GM12864 (cell line): ENCODE measurements around the gene BIRC6.

Experiments
- DNase-seq: peaks from one replicate; pipeline ENCODE4 v3.0.0-alpha.2; 2011; ENCODE audit warnings: low read depth
- H3K4me3 ChIP-seq: 2 replicates; pipeline ENCODE4 v1.5.1; 2011; ENCODE audit warnings: mild to moderate bottlenecking, low read depth, low read length, control low read depth
- CTCF ChIP-seq: IDR thresholded peaks from 2 replicates; pipeline ENCODE4 v1.5.1; 2011; ENCODE audit warnings: low read depth, mild to moderate bottlenecking, moderate library complexity, low read length, control low read depth, inconsistent platforms; ENCODE audit errors: missing control alignments

The BIRC6 gene

DNA sequence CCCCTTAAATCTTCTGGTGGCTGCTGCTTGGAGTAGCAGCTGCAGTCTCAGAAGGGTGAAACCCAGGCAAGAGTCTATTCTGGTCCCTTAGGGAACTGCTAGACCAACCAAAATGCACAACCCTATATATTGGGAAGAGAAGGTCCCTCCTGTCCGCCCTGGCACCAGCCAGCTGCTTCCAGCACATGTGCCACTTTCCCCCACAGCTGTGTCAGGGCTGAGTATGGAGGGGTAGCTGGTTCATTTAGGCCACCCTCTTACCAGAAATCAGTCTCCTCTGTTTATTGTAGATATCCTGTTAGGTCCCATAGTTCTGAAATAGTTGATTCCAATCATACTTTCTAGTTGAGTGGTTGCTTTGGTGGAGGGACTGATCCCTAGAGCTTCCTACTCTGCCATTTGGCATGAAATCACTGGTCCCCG is 68.9 kb downstream of the BIRC6 start:
- TF ChIP-seq CTCF, result no peak
- DNase-seq, result no peak
- no peak overlapping the region for H3K4me3 ChIP-seq

DNA sequence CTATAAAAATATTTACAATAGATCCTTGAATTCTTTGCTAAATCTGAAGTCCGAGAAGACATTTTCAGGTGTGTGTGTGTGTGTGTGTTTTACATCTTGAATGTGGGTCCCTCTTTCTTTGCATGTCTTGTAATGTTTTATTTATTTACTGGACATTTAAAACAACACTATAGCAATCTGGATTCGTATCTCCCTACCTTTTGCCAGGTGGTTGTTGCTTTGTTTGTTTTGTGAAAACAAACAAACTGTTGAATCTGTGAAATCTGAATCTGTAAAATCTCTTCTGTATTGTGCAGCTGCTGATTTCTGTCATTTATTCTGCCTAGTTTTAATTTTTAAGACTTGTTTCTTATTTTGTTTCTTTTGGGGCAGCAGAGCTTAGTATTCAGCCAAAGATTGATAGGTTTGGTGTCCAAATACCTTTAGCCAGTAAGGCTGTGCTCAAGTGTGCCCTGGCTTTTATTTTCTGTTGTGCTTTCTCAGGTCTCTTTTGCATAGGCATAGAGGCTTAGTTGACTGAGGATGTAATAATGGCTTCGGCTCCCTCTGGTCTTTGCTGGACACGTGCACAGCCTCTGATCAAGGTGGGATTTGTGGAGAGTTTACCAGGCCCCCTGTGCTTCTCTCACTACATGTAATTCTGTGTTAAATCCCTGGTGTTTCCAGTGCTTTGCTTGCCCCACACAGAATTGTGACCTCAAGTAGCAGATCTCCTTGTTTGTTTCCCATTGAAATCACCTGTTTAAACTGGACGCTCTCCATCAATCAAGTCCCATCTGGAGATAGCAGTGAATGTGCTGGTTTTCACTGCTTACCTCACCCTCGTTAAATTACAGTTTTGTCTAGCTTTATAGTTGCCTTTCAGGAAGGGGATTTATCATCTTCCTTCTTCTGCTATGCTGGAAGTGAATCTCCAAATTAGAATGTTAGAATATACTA is 71.1 kb downstream of the BIRC6 start:
- no peak for TF ChIP-seq CTCF
- no peak for DNase-seq
- no peak overlapping the region for H3K4me3 ChIP-seq

DNA sequence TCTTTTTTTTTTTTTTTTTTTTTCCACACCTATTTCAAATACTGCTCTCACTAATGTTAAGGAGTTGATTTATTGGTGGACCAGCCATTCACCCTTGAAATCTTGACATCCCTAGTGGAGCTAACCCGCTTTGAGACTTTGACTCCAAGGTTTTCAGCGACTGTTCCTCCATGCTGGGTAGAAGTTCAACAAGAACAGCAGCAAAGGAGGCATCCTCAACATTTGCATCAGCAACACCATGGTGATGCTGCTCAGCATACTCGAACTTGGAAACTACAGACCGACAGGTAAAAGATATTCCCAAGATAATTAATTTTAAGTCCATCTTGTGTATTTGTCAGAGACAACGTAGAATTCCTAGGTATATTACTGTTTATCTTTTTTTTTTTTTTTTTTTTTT is 74.0 kb downstream of the BIRC6 start:
- TF ChIP-seq CTCF, result no peak
- no peak for DNase-seq
- H3K4me3 ChIP-seq, result no peak overlapping the region

GRCh38 chr2:32436150-32436549 is 79.3 kb downstream of the BIRC6 start:
- no peak overlapping the region for H3K4me3 ChIP-seq
- TF ChIP-seq CTCF, result no peak
- DNase-seq, result no peak

DNA sequence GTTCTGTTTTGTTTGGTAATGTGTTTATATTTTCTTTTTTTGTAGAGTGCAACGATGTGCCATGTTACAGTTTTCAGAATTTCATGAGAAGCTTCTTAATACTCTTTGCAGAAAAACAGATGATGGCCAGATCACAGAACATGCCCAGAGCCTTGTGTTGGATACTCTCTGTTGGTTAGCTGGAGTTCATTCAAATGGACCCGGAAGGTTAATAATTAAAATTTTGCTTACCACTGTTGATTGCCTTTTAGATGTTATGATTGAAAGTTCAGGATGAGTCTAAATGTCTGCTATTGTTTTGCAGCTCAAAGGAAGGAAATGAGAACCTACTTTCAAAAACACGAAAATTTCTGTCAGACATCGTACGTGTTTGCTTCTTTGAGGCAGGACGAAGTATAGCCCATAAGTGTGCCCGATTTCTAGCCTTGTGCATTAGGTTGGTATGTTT is 85.2 kb downstream of the BIRC6 start:
- no peak overlapping the region for H3K4me3 ChIP-seq
- no peak for TF ChIP-seq CTCF
- no peak for DNase-seq

DNA sequence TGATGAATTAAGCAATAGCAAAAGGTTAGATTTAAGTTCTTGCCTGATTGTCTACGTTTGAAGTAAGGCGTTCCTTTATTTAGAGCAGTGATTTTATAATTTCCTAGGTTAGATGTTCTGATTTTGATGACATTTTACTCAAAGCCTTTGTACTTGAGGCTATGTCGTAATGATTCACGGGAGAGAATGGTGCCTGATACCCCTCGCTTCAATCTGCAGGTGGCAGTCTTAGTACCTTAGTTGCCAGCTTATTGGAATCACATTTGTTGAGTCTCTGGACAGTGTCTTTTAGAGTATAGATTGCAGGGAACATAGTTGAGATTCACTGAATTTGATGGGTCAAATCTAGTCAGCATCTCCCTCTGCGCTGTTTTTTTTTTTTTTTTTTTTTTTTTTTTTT is 89.5 kb downstream of the BIRC6 start:
- no peak for TF ChIP-seq CTCF
- H3K4me3 ChIP-seq, result no peak overlapping the region
- no peak for DNase-seq

DNA sequence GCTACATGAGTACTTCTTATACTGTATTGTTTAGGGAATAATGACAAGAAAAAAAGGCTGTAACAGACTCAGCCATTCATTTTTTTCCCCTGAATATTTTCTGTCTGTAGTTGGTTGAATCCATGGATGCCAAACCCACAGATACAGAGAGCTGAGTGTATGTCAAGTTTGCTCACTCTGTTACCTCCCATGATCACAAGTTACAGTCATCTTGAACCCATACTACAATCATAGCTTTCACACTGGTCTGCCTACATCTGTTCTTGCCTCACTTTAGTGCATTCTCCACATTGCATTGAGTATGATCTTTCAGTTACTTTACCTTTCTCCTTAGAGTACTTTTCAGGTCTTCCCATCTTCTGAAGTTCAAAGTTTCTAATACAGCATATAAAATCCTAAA is 94.0 kb downstream of the BIRC6 start:
- no peak for DNase-seq
- no peak for TF ChIP-seq CTCF
- H3K4me3 ChIP-seq, result no peak overlapping the region
